C4-2B (cell line): ENCODE measurements around the gene KCNJ15.

Experiments used
- H3K27ac ChIP-seq: fragments of 450-650 bp; 2 replicates; pipeline ENCODE4 v1.5.1; 2017
- ZFX ChIP-seq: fragments of 450-650 bp; IDR thresholded peaks from 2 replicates; pipeline ENCODE4 v1.6.1; 2017
- TF ChIP-seq, protein P1 (sequence below): fragments of 450-650 bp; conservative IDR thresholded peaks from 2 replicates; pipeline ENCODE4 v1.5.1; 2017; ENCODE audit warnings: mild to moderate bottlenecking

Gene KCNJ15

DNA sequence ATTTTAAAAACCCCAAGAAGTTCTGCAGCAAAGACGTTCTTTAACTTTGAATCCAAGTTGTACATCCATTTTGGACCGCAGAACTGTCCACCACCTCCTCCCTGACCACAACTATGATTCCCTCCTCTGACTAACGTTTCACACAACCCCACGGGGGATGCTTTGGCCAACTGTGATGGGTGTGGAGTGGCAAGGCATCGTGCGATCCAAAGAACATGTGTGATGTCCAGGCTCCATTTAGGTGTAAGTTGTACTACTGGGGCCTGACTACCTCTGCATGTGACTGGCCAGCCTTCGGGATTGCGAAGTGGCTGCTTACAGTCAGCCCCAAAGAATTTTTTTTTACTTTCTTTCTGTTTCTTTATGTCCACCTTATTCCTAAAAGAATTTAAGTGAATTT is 6.7 kb downstream of the KCNJ15 start:
- TF ChIP-seq ZFX, result no peak
- TF ChIP-seq, protein P1, sequence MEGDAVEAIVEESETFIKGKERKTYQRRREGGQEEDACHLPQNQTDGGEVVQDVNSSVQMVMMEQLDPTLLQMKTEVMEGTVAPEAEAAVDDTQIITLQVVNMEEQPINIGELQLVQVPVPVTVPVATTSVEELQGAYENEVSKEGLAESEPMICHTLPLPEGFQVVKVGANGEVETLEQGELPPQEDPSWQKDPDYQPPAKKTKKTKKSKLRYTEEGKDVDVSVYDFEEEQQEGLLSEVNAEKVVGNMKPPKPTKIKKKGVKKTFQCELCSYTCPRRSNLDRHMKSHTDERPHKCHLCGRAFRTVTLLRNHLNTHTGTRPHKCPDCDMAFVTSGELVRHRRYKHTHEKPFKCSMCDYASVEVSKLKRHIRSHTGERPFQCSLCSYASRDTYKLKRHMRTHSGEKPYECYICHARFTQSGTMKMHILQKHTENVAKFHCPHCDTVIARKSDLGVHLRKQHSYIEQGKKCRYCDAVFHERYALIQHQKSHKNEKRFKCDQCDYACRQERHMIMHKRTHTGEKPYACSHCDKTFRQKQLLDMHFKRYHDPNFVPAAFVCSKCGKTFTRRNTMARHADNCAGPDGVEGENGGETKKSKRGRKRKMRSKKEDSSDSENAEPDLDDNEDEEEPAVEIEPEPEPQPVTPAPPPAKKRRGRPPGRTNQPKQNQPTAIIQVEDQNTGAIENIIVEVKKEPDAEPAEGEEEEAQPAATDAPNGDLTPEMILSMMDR, result no peak
- H3K27ac ChIP-seq, result no peak overlapping the region

DNA sequence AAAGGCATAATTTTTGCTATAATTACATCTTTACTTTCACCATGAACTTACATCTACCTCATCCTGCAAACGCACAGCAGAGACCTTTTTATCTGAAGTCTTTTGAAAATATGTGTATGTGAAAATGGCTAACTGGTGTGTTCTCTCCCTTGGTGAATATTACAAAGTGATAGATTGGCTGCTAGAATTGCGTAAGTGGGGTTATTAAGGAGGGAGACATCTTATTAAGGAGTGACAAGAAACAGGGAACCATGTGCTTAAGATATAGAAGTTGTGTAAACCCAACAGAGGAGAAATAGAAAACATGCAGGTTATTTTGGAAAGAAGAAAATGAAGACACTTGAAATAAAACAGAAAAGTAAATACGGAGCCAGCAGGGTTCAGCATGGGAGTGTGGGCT is 7.8 kb downstream of the KCNJ15 start:
- H3K27ac ChIP-seq, result no peak overlapping the region
- TF ChIP-seq ZFX, result no peak
- TF ChIP-seq, protein P1, result no peak

DNA sequence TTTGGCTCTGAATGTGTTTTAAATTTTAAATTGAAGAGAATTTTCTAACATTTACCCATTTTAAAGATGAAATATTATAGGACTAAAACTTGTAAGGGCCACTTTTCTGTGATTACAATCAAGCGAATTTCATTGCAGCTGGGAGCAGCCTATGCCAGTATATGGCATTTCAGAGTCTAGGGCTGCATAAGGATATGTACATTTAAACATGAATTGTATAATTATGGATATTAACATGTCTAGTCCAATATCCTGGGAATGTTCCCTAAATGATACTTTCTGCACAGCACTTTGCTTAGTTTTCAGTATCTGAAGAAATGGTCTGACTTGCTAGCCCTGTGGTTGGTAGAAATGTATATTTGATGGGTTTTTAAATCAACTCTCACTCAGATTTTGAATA is 8.4 kb downstream of the KCNJ15 start:
- TF ChIP-seq, protein P1, result no peak
- TF ChIP-seq ZFX, result no peak
- H3K27ac ChIP-seq, result no peak overlapping the region

DNA sequence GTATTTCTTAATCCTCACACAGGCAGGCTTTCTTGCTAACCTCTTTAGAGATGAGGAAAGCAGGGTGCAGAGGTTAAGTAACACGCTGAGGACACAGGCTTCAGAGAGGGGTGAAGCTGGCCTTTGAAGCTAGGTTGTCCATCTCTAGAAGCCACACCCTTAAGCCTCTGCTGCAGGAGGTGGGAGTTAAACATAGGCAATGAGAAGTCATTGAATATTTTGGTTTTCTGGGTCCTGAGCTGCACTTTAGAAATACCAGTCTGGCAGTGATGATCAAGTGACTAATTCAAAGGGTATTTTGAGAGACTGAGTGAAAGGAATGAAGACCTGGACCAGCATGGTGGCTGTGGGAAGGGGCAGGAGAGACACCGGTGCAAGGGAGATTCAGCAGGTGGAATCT is 9.9 kb downstream of the KCNJ15 start:
- TF ChIP-seq ZFX, result no peak
- TF ChIP-seq, protein P1, result no peak

DNA sequence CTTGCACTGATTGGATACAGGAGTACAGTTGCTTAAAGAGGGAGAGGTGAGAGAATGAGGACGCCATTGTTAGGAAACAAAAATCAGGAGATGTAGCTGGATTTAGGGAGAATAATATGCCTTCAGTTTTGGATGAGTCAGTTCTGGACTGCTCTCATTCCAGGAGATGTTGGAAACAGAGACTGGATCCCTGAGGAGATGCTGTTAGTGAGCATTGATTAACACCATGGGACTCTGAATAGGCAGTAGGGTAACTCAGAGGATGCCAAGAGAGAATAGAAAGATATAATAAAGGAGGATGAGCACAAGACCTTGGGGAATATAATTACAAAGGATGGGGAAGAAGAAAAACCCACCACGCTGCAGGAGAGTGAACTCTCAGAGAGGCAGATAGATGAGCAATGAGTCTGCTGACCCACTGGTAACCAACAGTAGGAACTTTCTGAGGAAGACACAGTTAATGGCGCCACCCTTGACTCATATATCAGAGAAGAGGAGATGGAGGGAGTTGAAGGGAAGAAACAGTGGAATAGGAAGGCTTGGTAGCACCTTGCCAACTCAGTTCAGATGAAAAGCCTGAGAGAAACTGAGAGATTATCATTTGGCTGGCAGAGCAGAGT is 10.5 kb downstream of the KCNJ15 start:
- TF ChIP-seq, protein P1, result no peak
- no peak for TF ChIP-seq ZFX
- H3K27ac ChIP-seq, result no peak overlapping the region

More for the DNA sequence above, 9.9 kb downstream of the KCNJ15 start:
- H3K27ac ChIP-seq, result no peak overlapping the region

DNA sequence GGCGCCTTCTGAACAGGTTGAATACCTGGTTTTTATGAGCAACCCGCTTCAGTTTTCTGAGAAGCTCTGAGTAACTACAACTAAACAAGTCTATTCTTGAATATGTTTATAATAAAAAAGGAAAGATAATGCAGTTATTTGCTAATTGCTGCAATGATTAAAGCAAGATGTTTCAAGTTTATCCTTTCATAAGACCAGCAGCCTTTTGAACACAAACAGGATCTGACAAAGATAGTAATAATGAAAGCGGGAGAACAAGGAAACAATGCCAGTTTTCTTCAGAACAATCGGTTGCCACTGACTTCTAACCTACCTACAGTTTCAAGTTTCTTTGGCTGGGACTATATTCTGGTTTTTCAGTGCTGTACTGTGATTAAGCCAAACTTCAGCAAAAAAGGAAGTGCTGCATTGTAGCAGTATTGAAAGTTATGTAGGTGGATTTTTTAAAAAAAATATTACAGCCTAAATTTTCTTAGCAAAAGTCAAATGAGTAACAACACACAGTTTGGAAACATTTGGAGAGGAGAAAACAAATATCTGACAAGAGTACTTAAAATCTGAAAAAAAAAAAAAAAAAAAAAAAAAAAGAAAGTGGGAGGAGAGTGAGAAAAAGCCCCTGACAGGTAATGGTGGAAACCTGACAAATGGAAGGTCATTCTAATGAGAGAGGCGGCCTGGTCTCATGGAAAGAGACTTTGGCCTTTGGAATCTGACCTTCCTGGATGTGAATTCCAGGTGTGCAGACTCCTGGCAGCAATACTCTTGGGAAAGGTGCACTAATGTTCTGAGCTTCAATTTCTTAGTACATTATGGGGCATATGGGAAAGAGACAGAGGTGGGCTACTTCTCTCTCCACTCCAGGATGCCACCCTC is 11.4 kb downstream of the KCNJ15 start:
- TF ChIP-seq, protein P1, result no peak
- no peak for TF ChIP-seq ZFX
- H3K27ac ChIP-seq, result no peak overlapping the region

DNA sequence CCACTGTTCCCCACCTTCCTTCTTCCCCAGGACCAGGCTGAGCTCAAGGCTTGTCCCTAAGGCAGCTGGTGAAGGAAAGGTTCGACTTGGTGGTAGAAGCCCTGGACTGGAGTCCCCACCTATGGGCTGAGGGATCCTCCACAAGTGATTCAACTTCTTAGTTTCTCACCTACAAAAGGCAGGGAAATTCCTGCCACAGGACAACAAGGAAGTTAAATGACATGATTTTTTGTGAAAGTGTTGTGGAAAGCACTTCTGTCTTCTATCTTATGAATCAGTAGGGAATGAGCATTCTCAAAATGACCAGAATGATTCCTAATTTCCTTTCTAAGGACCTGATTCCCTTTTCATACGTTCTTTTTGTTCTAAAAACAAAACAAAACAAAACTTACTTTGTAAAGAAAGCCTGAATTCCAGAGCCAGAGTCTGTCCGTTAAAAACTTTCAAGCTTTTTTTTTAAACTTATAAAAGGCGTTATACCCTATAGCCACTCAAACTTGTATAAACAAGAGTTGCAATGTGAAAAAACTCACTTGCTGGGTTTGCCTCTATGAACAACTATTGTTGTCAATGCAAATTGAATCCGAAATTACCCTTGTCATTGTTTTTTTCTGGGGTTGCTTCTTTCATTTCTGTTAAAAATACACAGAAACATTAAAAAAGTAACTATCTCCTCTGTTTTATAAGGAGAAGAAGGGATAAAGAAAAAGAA is 12.2 kb downstream of the KCNJ15 start:
- TF ChIP-seq, protein P1, result no peak
- TF ChIP-seq ZFX, result no peak
- H3K27ac ChIP-seq, result no peak overlapping the region
